K562 (cell line): ENCODE measurements around the gene KCP.

Source experiments
- ARID3A ChIP-seq: IDR thresholded peaks from 2 replicates; pipeline ENCODE4 v1.6.1; 2012; ENCODE audit warnings: low read depth, low read length, improper control_type of control experiment, borderline replicate concordance
- ETV6 ChIP-seq, 3 experiments: fragments of 150-350 bp in 1 of 3; sonication (generic) in 1 of 3; formaldehyde crosslinking in 1 of 3; IDR thresholded peaks; 2 replicates each; pipeline versions ENCODE4 v1.6.1 to v1.8.0; 2014 to 2022; ENCODE audit warnings: borderline replicate concordance in 2 of 3, low read depth in 2 of 3, antibody characterized with exemption in 1 of 3, low read length in 1 of 3, mild to moderate bottlenecking in 1 of 3, missing genetic modification reagents in 1 of 3
- KAT2B ChIP-seq: IDR thresholded peaks from one replicate; pipeline ENCODE4 v1.6.1; 2012; ENCODE audit warnings: low read depth, mild to moderate bottlenecking, control low read depth, inconsistent platforms, low read length, moderate library complexity
- MAZ ChIP-seq, 2 experiments: fragments of 450-650 bp in 1 of 2; sonication (generic) in 1 of 2; formaldehyde crosslinking; IDR thresholded peaks in 1 of 2; conservative IDR thresholded peaks in 1 of 2; 2 replicates each; pipeline versions ENCODE4 v1.4.0 to v1.5.0; 2020; ENCODE audit warnings: mild to moderate bottlenecking in 1 of 2, missing genetic modification reagents in 1 of 2
- MYBL2 ChIP-seq, 2 experiments: fragments of 450-650 bp in 1 of 2; sonication (generic) in 1 of 2; formaldehyde crosslinking in 1 of 2; IDR thresholded peaks; 2 replicates each; pipeline versions ENCODE4 v1.6.1 to v1.8.1; 2017 to 2022; ENCODE audit warnings: borderline replicate concordance in 1 of 2, inconsistent platforms in 1 of 2, low read depth in 1 of 2, mild to moderate bottlenecking in 1 of 2, missing genetic modification reagents in 1 of 2, moderate library complexity in 1 of 2
- NONO ChIP-seq, 2 experiments: fragments of 200-400 bp in 1 of 2; fragments of 450-650 bp in 1 of 2; formaldehyde crosslinking in 1 of 2; IDR thresholded peaks; 2 replicates each; pipeline ENCODE4 v1.6.1; 2017; ENCODE audit warnings: low read depth in 2 of 2, mild to moderate bottlenecking in 2 of 2, moderate library complexity in 2 of 2, low read length in 1 of 2
- POLR2A ChIP-seq: fragments of 450-650 bp; conservative IDR thresholded peaks from 2 replicates; pipeline ENCODE4 v1.6.1; 2016
- POLR2AphosphoS5 ChIP-seq: IDR thresholded peaks from 2 replicates; pipeline ENCODE4 v1.6.1; 2011; ENCODE audit warnings: mild to moderate bottlenecking, low read depth, low read length, moderate library complexity; ENCODE audit not compliant: control insufficient read depth, insufficient read depth
- SRF ChIP-seq, 2 experiments: fragments of 250-450, 450-650 bp in 1 of 2; sonication (Bioruptor Pico) in 1 of 2; sonication (generic) in 1 of 2; formaldehyde crosslinking; IDR thresholded peaks; 2 replicates each; pipeline versions ENCODE4 v1.5.0 to v1.5.1; 2020 to 2022; ENCODE audit warnings: mild to moderate bottlenecking in 1 of 2, missing genetic modification reagents in 1 of 2
- ZKSCAN8 ChIP-seq: fragments of 200-800 bp; sonication (Bioruptor generic); IDR thresholded peaks from 2 replicates; pipeline ENCODE4 v1.6.1; 2016; ENCODE audit warnings: missing genetic modification characterization, missing compliant biosample characterization
- ZNF224 ChIP-seq: sonication (generic); formaldehyde crosslinking; IDR thresholded peaks from 2 replicates; pipeline ENCODE4 v1.8.0; 2022; ENCODE audit warnings: mild to moderate bottlenecking, missing genetic modification reagents
- ZSCAN29 ChIP-seq: fragments of 450-650 bp; IDR thresholded peaks from 2 replicates; pipeline ENCODE4 v1.6.1; 2017
- TF ChIP-seq, protein P1 (sequence below): sonication (generic); formaldehyde crosslinking; IDR thresholded peaks from 2 replicates; pipeline ENCODE4 v1.4.0; 2020; ENCODE audit warnings: mild to moderate bottlenecking, missing genetic modification reagents
- TF ChIP-seq, protein P2 (sequence below), 3 experiments: IDR thresholded peaks in 2 of 3; conservative IDR thresholded peaks in 1 of 3; 2 replicates each; pipeline ENCODE4 v1.5.1; 2011 to 2012; ENCODE audit warnings: low read length in 3 of 3, mild to moderate bottlenecking in 3 of 3, control low read depth in 2 of 3, improper control_type of control experiment in 1 of 3, inconsistent platforms in 1 of 3, low read depth in 1 of 3, mixed read lengths in 1 of 3, moderate library complexity in 1 of 3; ENCODE audit not compliant: insufficient read depth in 2 of 3

DNA sequence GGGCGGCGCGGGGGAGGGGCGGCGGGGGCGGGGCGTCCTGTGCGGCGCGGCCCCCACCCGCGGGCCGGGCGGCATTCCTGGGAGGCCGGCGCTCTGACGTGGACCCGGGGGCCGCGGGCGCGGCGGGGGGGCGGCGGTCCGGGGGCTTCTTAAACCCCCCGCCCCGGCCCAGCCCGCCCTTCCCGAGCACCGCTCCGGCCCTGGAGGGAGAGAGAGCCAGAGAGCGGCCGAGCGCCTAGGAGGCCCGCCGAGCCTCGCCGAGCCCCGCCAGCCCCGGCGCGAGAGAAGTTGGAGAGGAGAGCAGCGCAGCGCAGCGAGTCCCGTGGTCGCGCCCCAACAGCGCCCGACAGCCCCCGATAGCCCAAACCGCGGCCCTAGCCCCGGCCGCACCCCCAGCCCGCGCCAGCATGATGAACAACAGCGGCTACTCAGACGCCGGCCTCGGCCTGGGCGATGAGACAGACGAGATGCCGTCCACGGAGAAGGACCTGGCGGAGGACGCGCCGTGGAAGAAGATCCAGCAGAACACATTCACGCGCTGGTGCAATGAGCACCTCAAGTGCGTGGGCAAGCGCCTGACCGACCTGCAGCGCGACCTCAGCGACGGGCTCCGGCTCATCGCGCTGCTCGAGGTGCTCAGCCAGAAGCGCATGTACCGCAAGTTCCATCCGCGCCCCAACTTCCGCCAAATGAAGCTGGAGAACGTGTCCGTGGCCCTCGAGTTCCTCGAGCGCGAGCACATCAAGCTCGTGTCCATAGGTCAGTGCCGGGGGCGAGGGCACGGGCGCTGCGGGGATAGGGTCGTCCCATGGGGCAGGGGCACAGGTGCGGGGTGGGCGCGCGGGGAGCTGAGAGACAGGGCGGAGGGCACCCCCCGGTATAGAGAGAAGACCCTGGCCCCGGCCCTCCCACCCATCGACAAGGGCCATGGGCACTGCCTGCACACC is 80.0 kb downstream of the KCP start, which contains the start of gene FLNC:
- TF ChIP-seq, protein P1, sequence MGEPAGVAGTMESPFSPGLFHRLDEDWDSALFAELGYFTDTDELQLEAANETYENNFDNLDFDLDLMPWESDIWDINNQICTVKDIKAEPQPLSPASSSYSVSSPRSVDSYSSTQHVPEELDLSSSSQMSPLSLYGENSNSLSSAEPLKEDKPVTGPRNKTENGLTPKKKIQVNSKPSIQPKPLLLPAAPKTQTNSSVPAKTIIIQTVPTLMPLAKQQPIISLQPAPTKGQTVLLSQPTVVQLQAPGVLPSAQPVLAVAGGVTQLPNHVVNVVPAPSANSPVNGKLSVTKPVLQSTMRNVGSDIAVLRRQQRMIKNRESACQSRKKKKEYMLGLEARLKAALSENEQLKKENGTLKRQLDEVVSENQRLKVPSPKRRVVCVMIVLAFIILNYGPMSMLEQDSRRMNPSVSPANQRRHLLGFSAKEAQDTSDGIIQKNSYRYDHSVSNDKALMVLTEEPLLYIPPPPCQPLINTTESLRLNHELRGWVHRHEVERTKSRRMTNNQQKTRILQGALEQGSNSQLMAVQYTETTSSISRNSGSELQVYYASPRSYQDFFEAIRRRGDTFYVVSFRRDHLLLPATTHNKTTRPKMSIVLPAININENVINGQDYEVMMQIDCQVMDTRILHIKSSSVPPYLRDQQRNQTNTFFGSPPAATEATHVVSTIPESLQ (CRISPR knock-in tag), result peak; percentile 91; the same call in 1 of the 2 replicates
- TF ChIP-seq ARID3A, result no peak
- no peak for TF ChIP-seq ZSCAN29
- no peak for TF ChIP-seq ETV6 (IDR thresholded peaks at IDR 0.05; ENCODE audit: borderline replicate concordance in 1 of 2, low read depth in 2 of 2, low read length in 1 of 2)
- TF ChIP-seq ETV6 (CRISPR knock-in tag; IDR thresholded peaks at IDR 0.05; ENCODE audit: borderline replicate concordance), result no peak
- TF ChIP-seq MYBL2 (IDR thresholded peaks at IDR 0.05; ENCODE audit: low read depth), result no peak
- TF ChIP-seq MYBL2 (CRISPR knock-in tag; IDR thresholded peaks at IDR 0.05; ENCODE audit: borderline replicate concordance), result no peak
- TF ChIP-seq POLR2A, result peak; percentile 73; the same call in 1 of the 2 replicates
- peak; percentile 35; the same call in 1 of the 2 replicates for TF ChIP-seq POLR2AphosphoS5
- TF ChIP-seq, protein P2, sequence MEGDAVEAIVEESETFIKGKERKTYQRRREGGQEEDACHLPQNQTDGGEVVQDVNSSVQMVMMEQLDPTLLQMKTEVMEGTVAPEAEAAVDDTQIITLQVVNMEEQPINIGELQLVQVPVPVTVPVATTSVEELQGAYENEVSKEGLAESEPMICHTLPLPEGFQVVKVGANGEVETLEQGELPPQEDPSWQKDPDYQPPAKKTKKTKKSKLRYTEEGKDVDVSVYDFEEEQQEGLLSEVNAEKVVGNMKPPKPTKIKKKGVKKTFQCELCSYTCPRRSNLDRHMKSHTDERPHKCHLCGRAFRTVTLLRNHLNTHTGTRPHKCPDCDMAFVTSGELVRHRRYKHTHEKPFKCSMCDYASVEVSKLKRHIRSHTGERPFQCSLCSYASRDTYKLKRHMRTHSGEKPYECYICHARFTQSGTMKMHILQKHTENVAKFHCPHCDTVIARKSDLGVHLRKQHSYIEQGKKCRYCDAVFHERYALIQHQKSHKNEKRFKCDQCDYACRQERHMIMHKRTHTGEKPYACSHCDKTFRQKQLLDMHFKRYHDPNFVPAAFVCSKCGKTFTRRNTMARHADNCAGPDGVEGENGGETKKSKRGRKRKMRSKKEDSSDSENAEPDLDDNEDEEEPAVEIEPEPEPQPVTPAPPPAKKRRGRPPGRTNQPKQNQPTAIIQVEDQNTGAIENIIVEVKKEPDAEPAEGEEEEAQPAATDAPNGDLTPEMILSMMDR (IDR thresholded peaks at IDR 0.05 in 2 of 3, conservative IDR thresholded peaks at IDR 0.05 in 1 of 3; ENCODE audit: insufficient read depth in 2 of 3, low read depth in 1 of 3, low read length in 3 of 3), result no peak
- no peak for TF ChIP-seq KAT2B
- 0 out of 4 replicates have a peak, but pooled peaks of 1 of the 2 experiments have one; percentile 50 for TF ChIP-seq SRF (CRISPR knock-in tag; IDR thresholded peaks at IDR 0.05)
- TF ChIP-seq ZKSCAN8, result no peak
- no peak for TF ChIP-seq ZNF224 (CRISPR knock-in tag)
- TF ChIP-seq MAZ (CRISPR knock-in tag; conservative IDR thresholded peaks at IDR 0.05 in 1 of 2, IDR thresholded peaks at IDR 0.05 in 1 of 2), result peak; percentile 69 to 72
- TF ChIP-seq NONO (IDR thresholded peaks at IDR 0.05; ENCODE audit: low read depth in 2 of 2, low read length in 1 of 2), result peak in 1 of 2 experiments; percentile 83; a peak in 2 of 4 replicates
